ENCODE measurements around the gene IGF1R.

IGF1R gene

GRCh38 chr15:98874370-98874769 is 226.0 kb downstream of the IGF1R start:
- no peaks in the 10 kb centered on the region for H3K36me3 ChIP-seq (ENCODE audit: insufficient read depth, low read length)
- peak overlapping the region; percentile 93 for H3K27ac ChIP-seq (ENCODE audit: low read depth, low read length)
- H3K4me3 ChIP-seq (ENCODE audit: low read depth, low read length) = peak overlapping the region; percentile 71
- no peaks in the 10 kb centered on the region for H3K27me3 ChIP-seq (ENCODE audit: insufficient read depth, low read length)
- peaks cover 68% of the 10 kb centered on the region for H3K4me1 ChIP-seq (ENCODE audit: control insufficient read depth, insufficient read depth, low read length, unreplicated experiment)
- H3K79me2 ChIP-seq (ENCODE audit: control insufficient read depth, insufficient read depth, low read length, unreplicated experiment) = peaks cover 49% of the 10 kb centered on the region
- no peak overlapping the region for H2AFZ ChIP-seq (ENCODE audit: low read length, unreplicated experiment)

- Histone ChIP-seq H2AFZ (ENCODE audit: low read length, unreplicated experiment) (no peak overlapping the region), H3K4me3 (ENCODE audit: low read depth, low read length) (peak overlapping the region; percentile 71), H3K4me1 (ENCODE audit: control insufficient read depth, insufficient read depth, low read length, unreplicated experiment) (peaks cover 68% of the 10 kb centered on the region), H3K27me3 (ENCODE audit: insufficient read depth, low read length) (no peaks in the 10 kb centered on the region), H3K36me3 (ENCODE audit: insufficient read depth, low read length) (no peaks in the 10 kb centered on the region), H3K27ac (ENCODE audit: low read depth, low read length) (peak overlapping the region; percentile 93), H3K79me2 (ENCODE audit: control insufficient read depth, insufficient read depth, low read length, unreplicated experiment) (peaks cover 53% of the 10 kb centered on the region)
These were observed 226.4 kb downstream of the IGF1R start for GRCh38 chr15:98874773-98875172.

- Histone ChIP-seq H3K79me2 (ENCODE audit: control insufficient read depth, insufficient read depth, low read length, unreplicated experiment) (peaks cover 56% of the 10 kb centered on the region), H3K27ac (ENCODE audit: low read depth, low read length) (peak overlapping the region; percentile 93), H3K4me3 (ENCODE audit: low read depth, low read length) (peak overlapping the region; percentile 71; the same call in 1 of the 2 replicates), H3K36me3 (ENCODE audit: insufficient read depth, low read length) (no peaks in the 10 kb centered on the region), H3K4me1 (ENCODE audit: control insufficient read depth, insufficient read depth, low read length, unreplicated experiment) (peaks cover 68% of the 10 kb centered on the region), H3K27me3 (ENCODE audit: insufficient read depth, low read length) (no peaks in the 10 kb centered on the region), H2AFZ (ENCODE audit: low read length, unreplicated experiment) (no peak overlapping the region)
These were observed 227.0 kb downstream of the IGF1R start for GRCh38 chr15:98875309-98875708.

GRCh38 chr15:98876451-98877369 is 228.4 kb downstream of the IGF1R start:
- H3K27ac ChIP-seq (ENCODE audit: low read depth, low read length) = peak overlapping the region; percentile 93
- no peak overlapping the region for H2AFZ ChIP-seq (ENCODE audit: low read length, unreplicated experiment)
- H3K27me3 ChIP-seq (ENCODE audit: insufficient read depth, low read length) = no peaks in the 10 kb centered on the region
- H3K79me2 ChIP-seq (ENCODE audit: control insufficient read depth, insufficient read depth, low read length, unreplicated experiment) = peaks cover 52% of the 10 kb centered on the region
- no peak overlapping the region for H3K4me3 ChIP-seq (ENCODE audit: low read depth, low read length)
- no peaks in the 10 kb centered on the region for H3K36me3 ChIP-seq (ENCODE audit: insufficient read depth, low read length)
- peaks cover 66% of the 10 kb centered on the region for H3K4me1 ChIP-seq (ENCODE audit: control insufficient read depth, insufficient read depth, low read length, unreplicated experiment)

- H3K36me3 ChIP-seq (ENCODE audit: insufficient read depth, low read length) = no peaks in the 10 kb centered on the region
- no peak overlapping the region for H3K4me3 ChIP-seq (ENCODE audit: low read depth, low read length)
- no peak overlapping the region for H2AFZ ChIP-seq (ENCODE audit: low read length, unreplicated experiment)
- peaks cover 58% of the 10 kb centered on the region for H3K79me2 ChIP-seq (ENCODE audit: control insufficient read depth, insufficient read depth, low read length, unreplicated experiment)
- no peaks in the 10 kb centered on the region for H3K27me3 ChIP-seq (ENCODE audit: insufficient read depth, low read length)
- H3K27ac ChIP-seq (ENCODE audit: low read depth, low read length) = peak overlapping the region; percentile 93
- peaks cover 55% of the 10 kb centered on the region for H3K4me1 ChIP-seq (ENCODE audit: control insufficient read depth, insufficient read depth, low read length, unreplicated experiment)
These were observed 229.8 kb downstream of the IGF1R start for GRCh38 chr15:98878172-98878571.

GRCh38 chr15:98878862-98879261 is 230.5 kb downstream of the IGF1R start:
- Histone ChIP-seq H3K36me3 (ENCODE audit: insufficient read depth, low read length) (no peaks in the 10 kb centered on the region), H3K4me1 (ENCODE audit: control insufficient read depth, insufficient read depth, low read length, unreplicated experiment) (peaks cover 48% of the 10 kb centered on the region), H3K79me2 (ENCODE audit: control insufficient read depth, insufficient read depth, low read length, unreplicated experiment) (peaks cover 65% of the 10 kb centered on the region), H2AFZ (ENCODE audit: low read length, unreplicated experiment) (no peak overlapping the region), H3K27ac (ENCODE audit: low read depth, low read length) (peak overlapping the region; percentile 93; the same call in 1 of the 2 replicates), H3K27me3 (ENCODE audit: insufficient read depth, low read length) (no peaks in the 10 kb centered on the region), H3K4me3 (ENCODE audit: low read depth, low read length) (no peak overlapping the region)

- H2AFZ ChIP-seq (ENCODE audit: low read length, unreplicated experiment) = no peak overlapping the region
- peaks cover 20% of the 10 kb centered on the region for H3K4me1 ChIP-seq (ENCODE audit: control insufficient read depth, insufficient read depth, low read length, unreplicated experiment)
- no peaks in the 10 kb centered on the region for H3K36me3 ChIP-seq (ENCODE audit: insufficient read depth, low read length)
- H3K4me3 ChIP-seq (ENCODE audit: low read depth, low read length) = no peak overlapping the region
- H3K79me2 ChIP-seq (ENCODE audit: control insufficient read depth, insufficient read depth, low read length, unreplicated experiment) = peaks cover 69% of the 10 kb centered on the region
- H3K27me3 ChIP-seq (ENCODE audit: insufficient read depth, low read length) = no peaks in the 10 kb centered on the region
- 0 out of 2 replicates have a peak overlapping the region, but pooled peaks have one; percentile 13 for H3K27ac ChIP-seq (ENCODE audit: low read depth, low read length)
These were observed 233.5 kb downstream of the IGF1R start for GRCh38 chr15:98881526-98882520.

- H3K27ac ChIP-seq (ENCODE audit: low read depth, low read length) = no peak overlapping the region
- H3K4me3 ChIP-seq (ENCODE audit: low read depth, low read length) = no peak overlapping the region
- H3K27me3 ChIP-seq (ENCODE audit: insufficient read depth, low read length) = no peaks in the 10 kb centered on the region
- H3K36me3 ChIP-seq (ENCODE audit: insufficient read depth, low read length) = no peaks in the 10 kb centered on the region
- peaks cover 77% of the 10 kb centered on the region for H3K79me2 ChIP-seq (ENCODE audit: control insufficient read depth, insufficient read depth, low read length, unreplicated experiment)
- peaks cover 6% of the 10 kb centered on the region for H3K4me1 ChIP-seq (ENCODE audit: control insufficient read depth, insufficient read depth, low read length, unreplicated experiment)
- H2AFZ ChIP-seq (ENCODE audit: low read length, unreplicated experiment) = no peak overlapping the region
These were observed 235.1 kb downstream of the IGF1R start for GRCh38 chr15:98883478-98883877.

- no peak overlapping the region for H3K27ac ChIP-seq (ENCODE audit: low read depth, low read length)
- peaks cover 20% of the 10 kb centered on the region for H3K4me1 ChIP-seq (ENCODE audit: control insufficient read depth, insufficient read depth, low read length, unreplicated experiment)
- no peak overlapping the region for H3K4me3 ChIP-seq (ENCODE audit: low read depth, low read length)
- no peaks in the 10 kb centered on the region for H3K27me3 ChIP-seq (ENCODE audit: insufficient read depth, low read length)
- H3K36me3 ChIP-seq (ENCODE audit: insufficient read depth, low read length) = no peaks in the 10 kb centered on the region
- H3K79me2 ChIP-seq (ENCODE audit: control insufficient read depth, insufficient read depth, low read length, unreplicated experiment) = peaks cover 80% of the 10 kb centered on the region
- H2AFZ ChIP-seq (ENCODE audit: low read length, unreplicated experiment) = no peak overlapping the region
These were observed 236.6 kb downstream of the IGF1R start for GRCh38 chr15:98884894-98885293.

- Histone ChIP-seq H3K27ac (ENCODE audit: low read depth, low read length) (peak overlapping the region; percentile 97; the same call in 1 of the 2 replicates), H3K4me3 (ENCODE audit: low read depth, low read length) (no peak overlapping the region), H3K36me3 (ENCODE audit: insufficient read depth, low read length) (no peaks in the 10 kb centered on the region), H2AFZ (ENCODE audit: low read length, unreplicated experiment) (no peak overlapping the region), H3K27me3 (ENCODE audit: insufficient read depth, low read length) (no peaks in the 10 kb centered on the region), H3K4me1 (ENCODE audit: control insufficient read depth, insufficient read depth, low read length, unreplicated experiment) (peaks cover 26% of the 10 kb centered on the region), H3K79me2 (ENCODE audit: control insufficient read depth, insufficient read depth, low read length, unreplicated experiment) (peaks cover 73% of the 10 kb centered on the region)
These were observed 239.6 kb downstream of the IGF1R start for GRCh38 chr15:98887976-98888375.
